Tibial artery (tissue), 4 donors: ENCODE results near the gene ENTR1.

Experiments used
- DNase-seq, 2 donors: peaks; one replicate each; pipeline ENCODE4 v3.0.0-alpha.2; 2019
- H3K27ac ChIP-seq, 2 donors: fragments of 200-600 bp; sonication (generic) in 1 of 2; 1 replicate in 1 of 2; 2 replicates in 1 of 2; pipeline ENCODE4 v1.5.1; 2018 to 2019; ENCODE audit warnings: mild to moderate bottlenecking in 1 of 2
- H3K27me3 ChIP-seq, 2 donors: fragments of 200-600 bp; sonication (generic) in 1 of 2; one replicate each; pipeline versions ENCODE4 v1.5.1 to v1.6.0; 2016 to 2019
- H3K36me3 ChIP-seq, 3 donors: fragments of 200-600 bp; sonication (generic) in 2 of 3; one replicate each; pipeline ENCODE4 v1.5.1; 2016 to 2019; ENCODE audit warnings: mild to moderate bottlenecking in 2 of 3
- H3K4me1 ChIP-seq, 4 donors: fragments of 200-600 bp; sonication (generic) in 2 of 4; 1 replicate in 3 of 4; 2 replicates in 1 of 4; pipeline ENCODE4 v1.5.1; 2016 to 2019
- H3K4me3 ChIP-seq, 2 donors: fragments of 200-600 bp; sonication (generic) in 1 of 2; 1 replicate in 1 of 2; 2 replicates in 1 of 2; pipeline ENCODE4 v1.5.1; 2018 to 2019; ENCODE audit warnings: mild to moderate bottlenecking in 2 of 2
- H3K9me3 ChIP-seq, 3 donors: fragments of 200-600 bp; sonication (generic) in 1 of 3; one replicate each; pipeline ENCODE4 v1.5.1; 2016 to 2019
- intact Hi-C: fragments of 100-400 bp; cut with DNase I; formaldehyde crosslinking; loops from one replicate; pipeline ENCODE4 v1.15.0; 2023; ENCODE audit warnings: low total_unique reads
- TF ChIP-seq, protein P1 (sequence below), 2 experiments: fragments of 200-600 bp in 1 of 2; fragments of 450-650 bp in 1 of 2; IDR thresholded peaks; one replicate each; pipeline ENCODE4 v1.5.1; 2017 to 2019; ENCODE audit warnings: antibody characterized with exemption in 2 of 2, mild to moderate bottlenecking in 1 of 2, moderate library complexity in 1 of 2

Gene ENTR1

GRCh38 chr9:136379891-136380290, 30.5 kb downstream of the ENTR1 start:
- TF ChIP-seq, protein P1, sequence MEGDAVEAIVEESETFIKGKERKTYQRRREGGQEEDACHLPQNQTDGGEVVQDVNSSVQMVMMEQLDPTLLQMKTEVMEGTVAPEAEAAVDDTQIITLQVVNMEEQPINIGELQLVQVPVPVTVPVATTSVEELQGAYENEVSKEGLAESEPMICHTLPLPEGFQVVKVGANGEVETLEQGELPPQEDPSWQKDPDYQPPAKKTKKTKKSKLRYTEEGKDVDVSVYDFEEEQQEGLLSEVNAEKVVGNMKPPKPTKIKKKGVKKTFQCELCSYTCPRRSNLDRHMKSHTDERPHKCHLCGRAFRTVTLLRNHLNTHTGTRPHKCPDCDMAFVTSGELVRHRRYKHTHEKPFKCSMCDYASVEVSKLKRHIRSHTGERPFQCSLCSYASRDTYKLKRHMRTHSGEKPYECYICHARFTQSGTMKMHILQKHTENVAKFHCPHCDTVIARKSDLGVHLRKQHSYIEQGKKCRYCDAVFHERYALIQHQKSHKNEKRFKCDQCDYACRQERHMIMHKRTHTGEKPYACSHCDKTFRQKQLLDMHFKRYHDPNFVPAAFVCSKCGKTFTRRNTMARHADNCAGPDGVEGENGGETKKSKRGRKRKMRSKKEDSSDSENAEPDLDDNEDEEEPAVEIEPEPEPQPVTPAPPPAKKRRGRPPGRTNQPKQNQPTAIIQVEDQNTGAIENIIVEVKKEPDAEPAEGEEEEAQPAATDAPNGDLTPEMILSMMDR (IDR thresholded peaks at IDR 0.05): no peak
- Histone ChIP-seq H3K27ac (no peak overlapping the region), H3K9me3 (no peaks in the 10 kb centered on the region), H3K4me1 (no peaks in the 10 kb centered on the region), H3K27me3 (no peaks in the 10 kb centered on the region), H3K4me3 (no peak overlapping the region), H3K36me3 (peaks cover 23 to 81% (median 62%) of the 10 kb centered on the region in 3 donors)
- DNase-seq: no peak
- intact Hi-C loops: loop anchor here (5.0 kb wide), 1 partner anchor 1012 kb away; no protein-coding TSS in a partner anchor

DNA sequence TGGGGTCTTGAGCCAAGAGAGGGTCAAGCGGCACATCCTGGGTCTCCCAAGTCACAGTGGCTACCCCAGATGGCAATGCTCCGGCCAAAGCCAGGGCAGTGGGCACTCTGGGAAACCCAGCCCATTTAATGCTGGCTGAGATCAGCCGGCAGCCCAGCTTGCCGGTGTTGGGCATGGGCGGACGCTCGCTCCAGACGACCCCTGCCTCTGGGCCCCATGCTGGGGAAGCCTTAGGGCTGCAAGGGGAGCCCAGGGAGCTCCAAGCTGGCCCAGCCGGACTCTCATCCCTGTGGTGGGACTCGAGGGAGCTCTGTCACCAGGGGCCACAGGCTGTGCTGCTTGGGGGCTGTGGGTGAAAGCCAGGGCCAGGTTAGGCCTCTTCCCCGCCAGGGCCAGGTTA, 31.0 kb downstream of the ENTR1 start:
- Histone ChIP-seq H3K4me1 (no peaks in the 10 kb centered on the region), H3K27me3 (no peaks in the 10 kb centered on the region), H3K36me3 (peaks cover 20 to 76% (median 60%) of the 10 kb centered on the region in 3 donors), H3K27ac (no peak overlapping the region), H3K9me3 (no peaks in the 10 kb centered on the region), H3K4me3 (no peak overlapping the region)
- TF ChIP-seq, protein P1 (IDR thresholded peaks at IDR 0.05): no peak
- no peak for DNase-seq
- intact Hi-C loops: no loop called here

- TF ChIP-seq, protein P1 (IDR thresholded peaks at IDR 0.05): no peak
- H3K9me3 ChIP-seq: no peaks in the 10 kb centered on the region
- H3K27ac ChIP-seq: no peak overlapping the region
- peaks cover 0 to 2% (median 0%) of the 10 kb centered on the region in 4 donors for H3K4me1 ChIP-seq
- intact Hi-C loops: no loop called here
- no peak for DNase-seq
- peaks cover 15 to 71% (median 56%) of the 10 kb centered on the region in 3 donors for H3K36me3 ChIP-seq
- H3K27me3 ChIP-seq: no peaks in the 10 kb centered on the region
- no peak overlapping the region for H3K4me3 ChIP-seq
Measured at GRCh38 chr9:136379003-136379287, 31.5 kb downstream of the ENTR1 start.

DNA sequence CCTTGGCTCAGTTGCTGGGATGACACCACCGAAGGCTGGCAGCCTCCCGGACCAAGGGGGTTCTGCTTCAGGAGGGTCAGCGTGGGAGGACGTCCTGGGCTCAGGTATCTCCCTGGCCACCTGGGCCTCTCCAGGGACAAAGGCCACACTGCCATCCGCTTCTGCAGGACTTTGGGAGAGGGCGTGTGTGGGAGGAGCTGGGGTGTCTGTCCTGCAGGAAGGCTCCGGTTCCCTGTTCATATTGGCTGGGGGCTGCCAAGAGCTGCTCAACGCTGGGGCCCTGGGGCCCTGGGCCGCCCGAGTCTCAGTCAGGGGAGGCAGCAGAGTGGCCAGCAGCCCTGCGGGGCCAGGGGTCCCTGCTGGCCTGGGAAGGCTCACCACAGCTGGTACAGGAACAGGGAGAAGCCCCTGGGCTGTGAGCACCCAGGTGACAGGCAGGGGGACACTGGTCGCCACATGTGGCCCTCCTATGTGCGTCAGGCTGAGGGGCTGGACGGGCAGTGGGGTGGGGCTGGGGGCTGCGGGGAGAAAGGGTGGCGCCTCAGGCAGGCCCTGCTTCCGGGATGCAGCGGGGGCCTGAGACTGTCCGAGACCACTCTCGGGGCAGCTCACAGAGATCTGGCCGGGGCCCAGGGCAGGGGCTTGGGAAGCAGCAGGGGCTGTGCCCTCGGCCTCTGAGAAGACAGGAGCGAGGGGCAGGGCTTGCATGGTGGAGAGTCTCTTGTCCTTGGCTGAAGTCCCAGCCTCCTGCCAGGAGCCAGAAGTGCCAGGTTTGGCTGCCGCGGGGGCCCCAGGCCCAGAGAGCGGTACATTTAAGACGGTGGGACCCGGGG, 32.0 kb downstream of the ENTR1 start:
- no peaks in the 10 kb centered on the region for H3K27me3 ChIP-seq
- H3K27ac ChIP-seq: no peak overlapping the region
- DNase-seq: no peak
- TF ChIP-seq, protein P1 (IDR thresholded peaks at IDR 0.05): no peak
- H3K4me1 ChIP-seq: peaks cover 0 to 8% (median 0%) of the 10 kb centered on the region in 4 donors
- peaks cover 12 to 66% (median 50%) of the 10 kb centered on the region in 3 donors for H3K36me3 ChIP-seq
- intact Hi-C loops: no loop called here
- no peaks in the 10 kb centered on the region for H3K9me3 ChIP-seq
- no peak overlapping the region for H3K4me3 ChIP-seq

DNA sequence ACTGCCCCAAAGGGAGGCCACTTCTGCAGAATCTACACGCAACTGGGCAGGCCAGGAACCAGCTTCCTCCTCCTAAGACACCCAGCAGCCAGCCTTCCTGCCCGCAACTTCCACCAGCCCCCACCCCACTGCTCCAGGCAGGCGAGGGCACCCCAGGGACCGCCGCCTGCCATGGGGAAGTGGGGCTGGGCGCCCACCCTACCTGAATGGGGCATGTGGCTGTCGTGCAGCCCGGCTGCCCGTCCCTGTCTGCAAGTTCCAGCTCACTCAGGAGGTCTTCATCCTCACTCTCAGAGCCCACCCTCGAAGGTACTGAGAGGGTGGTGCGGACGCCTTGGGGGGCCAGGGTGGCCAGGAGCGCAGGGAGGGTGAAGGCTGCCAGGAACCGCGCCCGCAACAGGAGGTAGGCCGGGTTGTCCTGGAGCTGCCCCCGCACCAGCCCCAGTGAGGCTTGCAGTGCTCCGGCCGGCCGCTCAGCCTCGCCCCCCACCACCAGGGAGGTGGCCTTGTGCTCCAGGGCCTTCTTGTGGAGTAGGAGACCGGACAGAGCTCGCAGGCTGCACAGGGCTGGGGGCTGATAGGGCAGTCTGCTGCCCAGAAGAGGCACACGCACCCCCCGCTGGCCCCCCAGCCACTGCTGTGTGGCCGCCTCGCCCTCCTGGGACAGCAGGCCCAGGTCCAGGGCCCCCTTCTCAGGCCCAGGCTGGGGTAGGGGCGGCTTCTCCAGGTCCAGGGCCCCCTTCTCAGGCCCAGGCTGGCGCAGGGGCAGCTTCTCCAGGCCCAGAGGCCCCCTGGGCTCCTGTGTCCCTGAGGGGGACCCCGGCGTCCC, 32.9 kb downstream of the ENTR1 start:
- no peak overlapping the region for H3K4me3 ChIP-seq
- intact Hi-C loops: no loop called here
- H3K9me3 ChIP-seq: no peaks in the 10 kb centered on the region
- DNase-seq: no peak
- TF ChIP-seq, protein P1 (IDR thresholded peaks at IDR 0.05): no peak
- no peaks in the 10 kb centered on the region for H3K27me3 ChIP-seq
- no peak overlapping the region for H3K27ac ChIP-seq
- H3K36me3 ChIP-seq: peaks cover 4 to 58% (median 42%) of the 10 kb centered on the region in 3 donors
- peaks cover 0 to 16% (median 0%) of the 10 kb centered on the region in 4 donors for H3K4me1 ChIP-seq
